HepG2 (cell line): ENCODE data around the gene PLIN3. TPM values are rescaled to one million over a fixed set of nuclear protein-coding genes. Genes with fewer than 3 reads are reported as not detected.

Experiments
- AKNA ChIP-seq: sonication (generic); formaldehyde crosslinking; IDR thresholded peaks from 2 replicates; pipeline ENCODE4 v1.4.0; 2020; ENCODE audit warnings: missing genetic modification reagents, borderline replicate concordance
- ELF3 ChIP-seq: IDR thresholded peaks from 2 replicates; pipeline ENCODE4 v1.6.1; 2016; ENCODE audit warnings: missing genetic modification reagents, missing compliant biosample characterization
- FOXA3 ChIP-seq: IDR thresholded peaks from 2 replicates; pipeline ENCODE4 v1.6.1; 2016; ENCODE audit warnings: missing genetic modification reagents, missing compliant biosample characterization
- HOMEZ ChIP-seq: IDR thresholded peaks from 2 replicates; pipeline ENCODE4 v1.6.1; 2016; ENCODE audit warnings: low read depth
- PTBP1 ChIP-seq: fragments of 200-400 bp; formaldehyde crosslinking; IDR thresholded peaks from 2 replicates; pipeline ENCODE4 v1.6.1; 2018; ENCODE audit warnings: low read length, low read depth; ENCODE audit not compliant: poor library complexity, severe bottlenecking
- RFXANK ChIP-seq: IDR thresholded peaks from 2 replicates; pipeline ENCODE4 v1.6.1; 2016
- SIN3A ChIP-seq: IDR thresholded peaks from 2 replicates; pipeline ENCODE4 v1.6.1; 2011; ENCODE audit warnings: low read depth, mild to moderate bottlenecking, control low read depth, low read length, borderline replicate concordance
- TFDP1 ChIP-seq: IDR thresholded peaks from 2 replicates; pipeline ENCODE4 v1.6.1; 2016; ENCODE audit warnings: missing compliant biosample characterization, missing genetic modification reagents, borderline replicate concordance
- THAP8 ChIP-seq: sonication (generic); formaldehyde crosslinking; IDR thresholded peaks from 2 replicates; pipeline ENCODE4 v1.5.1; 2020; ENCODE audit warnings: missing genetic modification reagents, mild to moderate bottlenecking, borderline replicate concordance
- ZFAT ChIP-seq: sonication (generic); formaldehyde crosslinking; conservative IDR thresholded peaks from 2 replicates; pipeline ENCODE4 v1.8.1; 2023; ENCODE audit warnings: missing genetic modification reagents, inconsistent platforms
- ZNF512B ChIP-seq: sonication (generic); formaldehyde crosslinking; IDR thresholded peaks from 2 replicates; pipeline ENCODE4 v1.5.1; 2020; ENCODE audit warnings: missing genetic modification reagents, mild to moderate bottlenecking, borderline replicate concordance
- ZNF704 ChIP-seq: sonication (generic); formaldehyde crosslinking; IDR thresholded peaks from 2 replicates; pipeline ENCODE4 v1.8.1; 2023; ENCODE audit warnings: mild to moderate bottlenecking, inconsistent platforms, moderate library complexity, missing genetic modification reagents, borderline replicate concordance
- polyA plus RNA-seq, 8 experiments: library from polyadenylated mRNA; depleted of rRNA in 3 of 8; stranded (reverse) in 7 of 8; unstranded in 1 of 8; fragments of >200 nt; fragmentation: Illumina TruSeq in 4 of 8; extraction: Trizol in 4 of 8; gene quantifications; 2 replicates each; pipeline versions ENCODE4 v1.2.1 to v1.2.3, GENCODE V29; 2011 to 2016; ENCODE audit warnings: low read depth in 4 of 8, missing spikeins in 1 of 8, mixed read lengths in 1 of 8; ENCODE audit not compliant: insufficient read depth in 1 of 8
- total RNA-seq, 5 experiments: library from RNA; depleted of rRNA; stranded (reverse); fragments of >200 nt; fragmentation: Illumina TruSeq; extraction: Trizol; gene quantifications; 2 replicates each; pipeline ENCODE4 v1.2.3, GENCODE V29; 2016; ENCODE audit warnings: low read depth in 1 of 5
- TF ChIP-seq, protein P1 (sequence below): sonication (generic); formaldehyde crosslinking; conservative IDR thresholded peaks from 2 replicates; pipeline ENCODE4 v1.5.0; 2020; ENCODE audit warnings: missing genetic modification reagents

The PLIN3 gene
- total and polyA plus RNA-seq, 2 of the 13 experiments (the other 11 are each of a cell fraction or from before 2014, with no cell fraction given) = 49.3 to 57.9 TPM

- no peak for TF ChIP-seq AKNA (CRISPR knock-in tag)
- no peak for TF ChIP-seq ELF3 (CRISPR knock-in tag)
- no peak for TF ChIP-seq RFXANK
- TF ChIP-seq TFDP1 = no peak
- TF ChIP-seq, protein P1, sequence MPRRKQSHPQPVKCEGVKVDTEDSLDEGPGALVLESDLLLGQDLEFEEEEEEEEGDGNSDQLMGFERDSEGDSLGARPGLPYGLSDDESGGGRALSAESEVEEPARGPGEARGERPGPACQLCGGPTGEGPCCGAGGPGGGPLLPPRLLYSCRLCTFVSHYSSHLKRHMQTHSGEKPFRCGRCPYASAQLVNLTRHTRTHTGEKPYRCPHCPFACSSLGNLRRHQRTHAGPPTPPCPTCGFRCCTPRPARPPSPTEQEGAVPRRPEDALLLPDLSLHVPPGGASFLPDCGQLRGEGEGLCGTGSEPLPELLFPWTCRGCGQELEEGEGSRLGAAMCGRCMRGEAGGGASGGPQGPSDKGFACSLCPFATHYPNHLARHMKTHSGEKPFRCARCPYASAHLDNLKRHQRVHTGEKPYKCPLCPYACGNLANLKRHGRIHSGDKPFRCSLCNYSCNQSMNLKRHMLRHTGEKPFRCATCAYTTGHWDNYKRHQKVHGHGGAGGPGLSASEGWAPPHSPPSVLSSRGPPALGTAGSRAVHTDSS = no peak
- TF ChIP-seq FOXA3 (CRISPR knock-in tag) = peak; percentile 58
- TF ChIP-seq HOMEZ (CRISPR knock-in tag) = no peak
- no peak for TF ChIP-seq ZFAT (CRISPR knock-in tag)
- TF ChIP-seq SIN3A = peak; percentile 49; the same call in 1 of the 2 replicates
- no peak for TF ChIP-seq ZNF704
- TF ChIP-seq ZNF512B = no peak
- no peak; the same call in 1 of the 2 replicates for TF ChIP-seq THAP8 (CRISPR knock-in tag)
- peak; percentile 67 for TF ChIP-seq PTBP1
These were observed at the start of gene PLIN3 (continued) for GRCh38 chr19:4867534-4868285.
